Heart right ventricle (tissue), 16 donors: ENCODE results near the gene DCAF10. TPM values are rescaled to one million over a fixed set of nuclear protein-coding genes. Genes with fewer than 3 reads are reported as not detected.
A peak's percentile ranks its signal among the peaks of the same experiment; 100 is the strongest.

Experiments
- ATAC-seq, 8 donors: fragments of 200-7000 bp; cut with Tn5 transposase; one replicate each; pipeline ENCODE4 v1.9.1; 2020; ENCODE audit warnings: mild to moderate bottlenecking in 8 of 8, moderate library complexity in 8 of 8, moderate number of reproducible peaks in 1 of 8
- DNase-seq, 2 donors: peaks; one replicate each; pipeline ENCODE4 v3.0.0-alpha.2; 2020
- H3K27ac ChIP-seq, 10 donors: fragments of 200-600 bp; sonication (generic) in 2 of 10; one replicate each; pipeline versions ENCODE4 v1.5.0 to v1.8.0; 2020 to 2022; ENCODE audit warnings: mild to moderate bottlenecking in 3 of 10
- H3K27me3 ChIP-seq, 7 donors: fragments of 200-600 bp; one replicate each; pipeline ENCODE4 v1.8.0; 2021 to 2022; ENCODE audit warnings: mild to moderate bottlenecking in 2 of 7
- H3K36me3 ChIP-seq, 9 donors: fragments of 200-600 bp; sonication (generic) in 1 of 9; one replicate each; pipeline versions ENCODE4 v1.5.0 to v1.8.0; 2020 to 2022; ENCODE audit warnings: mild to moderate bottlenecking in 2 of 9
- H3K4me1 ChIP-seq, 9 donors: fragments of 200-600 bp; sonication (generic) in 1 of 9; one replicate each; pipeline versions ENCODE4 v1.5.0 to v1.8.0; 2020 to 2022; ENCODE audit warnings: mild to moderate bottlenecking in 4 of 9
- H3K4me3 ChIP-seq, 10 donors: fragments of 200-600 bp; sonication (generic) in 2 of 10; one replicate each; pipeline versions ENCODE4 v1.5.0 to v1.8.0; 2020 to 2022; ENCODE audit warnings: mild to moderate bottlenecking in 7 of 10, moderate library complexity in 2 of 10
- H3K9me3 ChIP-seq, 11 donors: fragments of 200-600 bp in 10 of 11; sonication (generic) in 2 of 11; one replicate each; pipeline versions ENCODE4 v1.5.0 to v1.8.0; 2013 to 2022; ENCODE audit warnings: mild to moderate bottlenecking in 2 of 11, control low read depth in 1 of 11, moderate library complexity in 1 of 11
- CTCF ChIP-seq, 9 donors: fragments of 200-600 bp; sonication (generic) in 2 of 9; IDR thresholded peaks; one replicate each; pipeline versions ENCODE4 v1.5.0 to v1.8.0; 2021 to 2022; ENCODE audit warnings: antibody characterized with exemption in 9 of 9, mild to moderate bottlenecking in 5 of 9, moderate library complexity in 1 of 9
- WGBS, 2 donors: extraction: QIAGEN DNeasy Blood & Tissue Kit; methylation state at CpG; one replicate each; pipeline ENCODE4 v1.1.7; 2013; ENCODE audit warnings: inconsistent platforms in 1 of 2; 5-methylcytosine and 5-hydroxymethylcytosine counted together
- intact Hi-C, 10 donors: fragments of 100-400 bp; cut with DNase I; formaldehyde crosslinking; loops; one replicate each; pipeline versions ENCODE4 v1.11.1 to v1.14.2; 2022
- polyA plus RNA-seq, 2 donors: library from polyadenylated mRNA; stranded (reverse); fragments of 200-250 nt; gene quantifications; one replicate each; pipeline ENCODE4 v1.2.3, GENCODE V29; 2013
- total RNA-seq, 10 donors: library from RNA; stranded (reverse); fragmentation: NEBNext Ultra II Directional in 3 of 10; extraction: Animal tissue kit (Norgen Biotek cat#: 25700) in 3 of 10; gene quantifications; one replicate each; pipeline versions ENCODE4 v1.2.1 to v1.2.4, GENCODE V29; 2021 to 2023
- donor health status: Arrhythmogenic right ventricular cardiomyopathy.
- donor health status: ischemic (EF 13 %, LVEDD 7.1; RV severe dilation, severe dysfunction).
- donor health status: healthy with polysubstance abuse.
- donor health status: DM: no; HTN: yes; CAD: no.
- donor health status: DM: no; HTN: no; CAD: no.
- donor health status: ischemic (EF 25% LVEDD 6.9; RV normal size, moderate dysfunction).
- donor health status: ischemic (EF 25% LVEDD 5.7; RV mildly dilated, moderate dysfunction).
- donor health status: healthy.
- donor health status: DM: yes; HTN: yes; CAD: no.
- donor health status: Ischemic cardiomyopathy.
- donor health status: ischemic (EF 35%, LVEDD 5.7; RV mildly dilated, moderate dysfunction).
- donor health status: nonischemic (EF 11% LVEDD 7.7; RV severe dilation, severe dysfunction).
- donor health status: DM: yes; HTN: yes; CAD: no.
- donor health status: PGD.
- donor health status: ischemic (EF 29% LVEDD 5.4; RV normal size, mild dysfunction).
- donor health status: nonischemic (EF 23%, LVEDD 6.1; RV moderate dilation, normal function).

Gene DCAF10
- total and polyA plus RNA-seq, 12 donors: 5.6 to 23.4 (median 19.4) TPM

- Histone ChIP-seq H3K4me3 (no peak overlapping the region), H3K27me3 (no peaks in the 10 kb centered on the region), H3K4me1 (peaks cover under 1 to 13% (median 8%) of the 10 kb centered on the region in 9 donors), H3K27ac (no peak overlapping the region), H3K9me3 (no peaks in the 10 kb centered on the region), H3K36me3 (peaks cover 0 to 85% (median 46%) of the 10 kb centered on the region in 9 donors)
- TF ChIP-seq CTCF (IDR thresholded peaks at IDR 0.05): no peak
- intact Hi-C loops: no loop called here
- DNase-seq (no peak), ATAC-seq (no peak)
- WGBS, 2 donors: 54 to 66% methylated on average over 2 of the region's 2 CpGs
These were observed 97.1 kb downstream of the DCAF10 start for GRCh38 chr9:37897665-37898064.

- intact Hi-C loops: no loop called here
- no peaks in the 10 kb centered on the region for H3K27me3 ChIP-seq
- no peak for ATAC-seq
- no peak for TF ChIP-seq CTCF (IDR thresholded peaks at IDR 0.05)
- H3K4me3 ChIP-seq: no peak overlapping the region
- H3K4me1 ChIP-seq: peaks cover 4 to 22% (median 16%) of the 10 kb centered on the region in 9 donors
- no peaks in the 10 kb centered on the region for H3K9me3 ChIP-seq
- 86 to 90% methylated on average over 2 of the region's 2 CpGs for WGBS, 2 donors
- no peak for DNase-seq
- H3K27ac ChIP-seq: no peak overlapping the region
- H3K36me3 ChIP-seq: peaks cover 0 to 72% (median 38%) of the 10 kb centered on the region in 9 donors
These were observed 98.4 kb downstream of the DCAF10 start for GRCh38 chr9:37899041-37899440.

- H3K27ac ChIP-seq: no peak overlapping the region
- no peak for TF ChIP-seq CTCF (IDR thresholded peaks at IDR 0.05)
- H3K27me3 ChIP-seq: no peaks in the 10 kb centered on the region
- no peak for ATAC-seq
- H3K9me3 ChIP-seq: no peaks in the 10 kb centered on the region
- H3K4me1 ChIP-seq: peaks cover 4 to 31% (median 26%) of the 10 kb centered on the region in 9 donors
- peaks cover 0 to 41% (median 16%) of the 10 kb centered on the region in 9 donors for H3K36me3 ChIP-seq
- peak overlapping the region in 1 of 10 donors; percentile 77 for H3K4me3 ChIP-seq
- no peak for DNase-seq
- intact Hi-C loops: loop anchor here in 3 of 10 donors (5.0 to 10.0 kb wide), 2 partner anchors 150 to 493 kb away; partner anchors contain the start of genes ALDH1B1 (in 2 of the 3) and TRMT10B (in 1 of the 3)
These were observed 101.5 kb downstream of the DCAF10 start for GRCh38 chr9:37902131-37902530.

GRCh38 chr9:37902796-37903646 is 102.4 kb downstream of the DCAF10 start:
- ATAC-seq (peak in 1 of 8 donors; percentile 3), DNase-seq (no peak)
- H3K27ac ChIP-seq: peak overlapping the region in 9 of 10 donors; percentile 70 to 92 (median 89)
- H3K4me1 ChIP-seq: peaks cover 4 to 31% (median 26%) of the 10 kb centered on the region in 9 donors
- no peak for TF ChIP-seq CTCF (IDR thresholded peaks at IDR 0.05)
- peak overlapping the region; percentile 71 to 100 (median 87) for H3K4me3 ChIP-seq
- H3K36me3 ChIP-seq: peaks cover 0 to 32% (median 10%) of the 10 kb centered on the region in 9 donors
- H3K9me3 ChIP-seq: no peaks in the 10 kb centered on the region
- intact Hi-C loops: loop anchor here in 3 of 10 donors (5.0 to 10.0 kb wide), 2 partner anchors 151 to 492 kb away; partner anchors contain the start of genes ALDH1B1 (in 2 of the 3) and TRMT10B (in 1 of the 3)
- H3K27me3 ChIP-seq: no peaks in the 10 kb centered on the region
- 9 to 10% methylated on average over 17 of the region's 17 CpGs for WGBS, 2 donors
